ENCODE results near the gene SERPINC1.

DNA sequence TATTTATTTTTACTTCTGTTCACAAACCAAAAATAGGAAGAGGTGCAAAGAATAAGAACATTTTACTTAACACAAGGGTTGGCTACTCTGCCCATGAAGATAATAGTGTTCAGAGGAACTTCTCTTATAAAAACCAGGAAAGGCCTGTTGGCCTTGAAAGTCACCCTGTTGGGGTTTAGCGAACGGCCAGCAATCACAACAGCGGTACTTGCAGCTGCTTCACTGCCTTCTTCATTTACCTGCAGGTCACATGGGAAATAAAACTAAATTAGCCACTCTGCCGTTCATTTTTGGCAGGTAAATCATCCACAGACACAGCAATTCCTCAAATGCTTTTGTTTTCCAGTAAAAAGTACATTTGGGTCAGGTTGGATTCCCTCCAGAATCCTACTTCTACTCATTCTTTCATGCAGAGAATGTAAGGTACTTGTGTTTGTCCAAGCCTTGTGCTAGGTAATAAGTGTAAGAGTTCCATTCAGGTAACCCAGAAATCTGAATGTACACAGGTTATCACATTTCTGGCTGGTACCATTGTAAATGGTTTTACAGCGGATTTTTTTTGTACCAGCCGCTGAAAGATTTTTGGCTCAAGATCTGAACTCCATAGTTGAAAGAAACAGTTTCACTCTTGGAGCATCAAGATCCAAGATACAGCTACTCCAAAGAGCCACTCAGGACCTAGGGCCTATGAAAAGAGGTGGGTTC, 13.1 kb downstream of the SERPINC1 start:
- TF ChIP-seq, protein P1, sequence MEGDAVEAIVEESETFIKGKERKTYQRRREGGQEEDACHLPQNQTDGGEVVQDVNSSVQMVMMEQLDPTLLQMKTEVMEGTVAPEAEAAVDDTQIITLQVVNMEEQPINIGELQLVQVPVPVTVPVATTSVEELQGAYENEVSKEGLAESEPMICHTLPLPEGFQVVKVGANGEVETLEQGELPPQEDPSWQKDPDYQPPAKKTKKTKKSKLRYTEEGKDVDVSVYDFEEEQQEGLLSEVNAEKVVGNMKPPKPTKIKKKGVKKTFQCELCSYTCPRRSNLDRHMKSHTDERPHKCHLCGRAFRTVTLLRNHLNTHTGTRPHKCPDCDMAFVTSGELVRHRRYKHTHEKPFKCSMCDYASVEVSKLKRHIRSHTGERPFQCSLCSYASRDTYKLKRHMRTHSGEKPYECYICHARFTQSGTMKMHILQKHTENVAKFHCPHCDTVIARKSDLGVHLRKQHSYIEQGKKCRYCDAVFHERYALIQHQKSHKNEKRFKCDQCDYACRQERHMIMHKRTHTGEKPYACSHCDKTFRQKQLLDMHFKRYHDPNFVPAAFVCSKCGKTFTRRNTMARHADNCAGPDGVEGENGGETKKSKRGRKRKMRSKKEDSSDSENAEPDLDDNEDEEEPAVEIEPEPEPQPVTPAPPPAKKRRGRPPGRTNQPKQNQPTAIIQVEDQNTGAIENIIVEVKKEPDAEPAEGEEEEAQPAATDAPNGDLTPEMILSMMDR (IDR thresholded peaks at IDR 0.05): no peak
- no peak for TF ChIP-seq POLR2A (IDR thresholded peaks at IDR 0.05)

Measured in transverse colon (tissue), 3 donors.